HCT116 (cell line): Measurements from ENCODE around the gene HYAL1. TPM values are rescaled to one million over a fixed set of nuclear protein-coding genes. Genes with fewer than 3 reads are reported as not detected.
A peak's percentile ranks its signal among the peaks of the same experiment; 100 is the strongest.
"Not testable (repeated sequence)": the region's sequence is repeated elsewhere in the genome, so short reads cannot be mapped to it uniquely, and the experiment has no call there.

Experiments
- ATAC-seq: fragments of 200-7000 bp; cut with Tn5 transposase; 2 replicates; pipeline ENCODE4 v1.9.1; 2020; ENCODE audit warnings: mild to moderate bottlenecking, moderate library complexity
- BruUV-seq: library from RNA; stranded (reverse); fragments of 400-500 nt; replicated peaks from 2 replicates; lab custom pipeline; 2021; lab: Mats Ljungman, UMichigan
- CTCF ChIA-PET: fragments of 300-600 bp; sonication (Branson Sonifier 250); formaldehyde crosslinking; loops from one replicate; lab custom pipeline; 2021; ENCODE audit warnings: antibody characterized with exemption; lab: Charles Lee
- POLR2A ChIA-PET: fragments of 300-600, 350-600 bp; sonication (Branson Sonifier 250); formaldehyde crosslinking; loops from one replicate; lab custom pipeline; 2021; ENCODE audit warnings: antibody characterized with exemption; lab: Charles Lee
- RAD21 ChIA-PET, 2 experiments: fragments of 300-600 bp; sonication (Branson Sonifier 250); formaldehyde crosslinking; loops; one replicate each; lab custom pipeline; 2023; ENCODE audit warnings: low total read pairs in 2 of 2; ENCODE audit not compliant: uncharacterized antibody in 2 of 2, unreplicated experiment in 2 of 2, low non-redundant PET in 1 of 2; lab: Charles Lee
- DNase-seq: peaks from one replicate; pipeline ENCODE4 v3.0.0-alpha.2; 2010; ENCODE audit warnings: low read depth, low spot score
- H2AFZ ChIP-seq: fragments of 200-600 bp; shearing (Covaris generic), sonication (generic); 2 replicates; pipeline ENCODE4 v1.6.1; 2017; ENCODE audit warnings: low read depth, mixed run types, mixed read lengths, antibody characterized with exemption, low read length; ENCODE audit not compliant: poor library complexity, severe bottlenecking
- H3K27ac ChIP-seq: 2 replicates; pipeline ENCODE4 v1.5.1; 2012; ENCODE audit warnings: low read depth, low read length
- H3K27me3 ChIP-seq: fragments of 200-600 bp; sonication (generic); 2 replicates; pipeline ENCODE4 v1.6.1; 2016; ENCODE audit warnings: mixed run types, low read length, mixed read lengths; ENCODE audit not compliant: insufficient read depth
- H3K36me3 ChIP-seq, 2 experiments: fragments of 200-500 bp in 1 of 2; fragments of 200-600 bp in 1 of 2; sonication (Bioruptor generic) in 1 of 2; sonication (generic) in 1 of 2; 2 replicates each; pipeline versions ENCODE4 v1.5.1 to v1.6.1; 2014 to 2016; ENCODE audit warnings: low read length in 2 of 2, inconsistent platforms in 1 of 2, mixed read lengths in 1 of 2, mixed run types in 1 of 2; ENCODE audit not compliant: insufficient read depth in 2 of 2, control insufficient read depth in 1 of 2
- H3K4me1 ChIP-seq, 2 experiments: fragments of 200-600 bp in 1 of 2; sonication (generic) in 1 of 2; 2 replicates each; pipeline versions ENCODE4 v1.5.1 to v1.6.1; 2012 to 2017; ENCODE audit warnings: low read length in 2 of 2, inconsistent platforms in 1 of 2, mild to moderate bottlenecking in 1 of 2, mixed read lengths in 1 of 2, mixed run types in 1 of 2, moderate library complexity in 1 of 2; ENCODE audit not compliant: insufficient read depth in 2 of 2, control insufficient read depth in 1 of 2
- H3K4me2 ChIP-seq: fragments of 200-600 bp; sonication (generic); 2 replicates; pipeline ENCODE4 v1.6.1; 2017; ENCODE audit warnings: mixed run types, low read length, mixed read lengths
- H3K4me3 ChIP-seq, 2 experiments: fragments of 200-600 bp in 1 of 2; sonication (generic) in 1 of 2; replicated peaks in 1 of 2; 2 replicates each; pipeline ENCODE4 v1.5.1; 2011 to 2016; ENCODE audit warnings: low read length in 2 of 2, control low read depth in 1 of 2, low read depth in 1 of 2, mild to moderate bottlenecking in 1 of 2, mixed read lengths in 1 of 2, mixed run types in 1 of 2
- H3K79me2 ChIP-seq: fragments of 200-600 bp; sonication (generic); 2 replicates; pipeline ENCODE4 v1.6.1; 2017; ENCODE audit warnings: mild to moderate bottlenecking, mixed run types, low read length, moderate library complexity, mixed read lengths; ENCODE audit not compliant: insufficient read depth
- H3K9ac ChIP-seq: fragments of 200-600 bp; sonication (generic); 2 replicates; pipeline ENCODE4 v1.6.1; 2016; ENCODE audit warnings: low read length, mixed read lengths
- H3K9me2 ChIP-seq: fragments of 200-600 bp; sonication (generic), shearing (Covaris generic); 2 replicates; pipeline ENCODE4 v1.6.1; 2017; ENCODE audit warnings: mixed run types, mild to moderate bottlenecking, moderate library complexity; ENCODE audit not compliant: insufficient read depth
- H3K9me3 ChIP-seq, 2 experiments: fragments of 200-500 bp in 1 of 2; fragments of 200-600 bp in 1 of 2; sonication (Bioruptor generic) in 1 of 2; sonication (generic) in 1 of 2; 2 replicates each; pipeline ENCODE4 v1.6.1; 2014 to 2017; ENCODE audit warnings: low read length in 2 of 2, mixed read lengths in 2 of 2, inconsistent platforms in 1 of 2, low read depth in 1 of 2, mild to moderate bottlenecking in 1 of 2, mixed run types in 1 of 2, moderate library complexity in 1 of 2; ENCODE audit not compliant: control insufficient read depth in 1 of 2, insufficient read depth in 1 of 2
- H4K20me1 ChIP-seq: fragments of 200-600 bp; sonication (generic), shearing (Covaris generic); 2 replicates; pipeline ENCODE4 v1.6.1; 2017; ENCODE audit warnings: mixed run types, mild to moderate bottlenecking, moderate library complexity; ENCODE audit not compliant: insufficient read depth
- CBX3 ChIP-seq: IDR thresholded peaks from 2 replicates; pipeline ENCODE4 v1.6.1; 2012; ENCODE audit warnings: low read depth
- ELF1 ChIP-seq: IDR thresholded peaks from 2 replicates; pipeline ENCODE4 v1.6.1; 2012; ENCODE audit warnings: low read depth, borderline replicate concordance
- EZH2 ChIP-seq: fragments of 200-600 bp; sonication (generic); IDR thresholded peaks from 2 replicates; pipeline ENCODE4 v1.6.1; 2017; ENCODE audit warnings: antibody characterized with exemption, mixed run types
- FOSL1 ChIP-seq: IDR thresholded peaks from 2 replicates; pipeline ENCODE4 v1.6.1; 2012; ENCODE audit warnings: low read depth
- JUND ChIP-seq: IDR thresholded peaks from 2 replicates; pipeline ENCODE4 v1.6.1; 2012
- POLR2AphosphoS5 ChIP-seq: IDR thresholded peaks from 2 replicates; pipeline ENCODE4 v1.6.1; 2011; ENCODE audit warnings: mild to moderate bottlenecking, low read depth, low read length, moderate library complexity
- REST ChIP-seq: IDR thresholded peaks from 2 replicates; pipeline ENCODE4 v1.6.1; 2012; ENCODE audit warnings: low read depth
- SIN3A ChIP-seq: IDR thresholded peaks from 2 replicates; pipeline ENCODE4 v1.6.1; 2012; ENCODE audit warnings: low read depth
- ZFX ChIP-seq: fragments of 450-650 bp; IDR thresholded peaks from 2 replicates; pipeline ENCODE4 v1.6.1; 2017
- intact Hi-C: fragments of 100-400 bp; cut with micrococcal nuclease; formaldehyde crosslinking; loops from 2 replicates; pipeline ENCODE4 v1.10.0; 2022
- total RNA-seq: library from RNA; stranded (reverse); gene quantifications from one replicate; pipeline ENCODE4 v1.2.1, GENCODE V29; 2021; ENCODE audit not compliant: unreplicated experiment
- TF ChIP-seq, protein P1 (sequence below): IDR thresholded peaks from 2 replicates; pipeline ENCODE4 v1.6.1; 2012
- TF ChIP-seq, protein P2 (sequence below), 3 experiments: fragments of 200-600 bp in 1 of 3; sonication (generic) in 1 of 3; IDR thresholded peaks in 2 of 3; conservative IDR thresholded peaks in 1 of 3; 2 replicates each; pipeline ENCODE4 v1.5.1; 2012 to 2017; ENCODE audit warnings: low read depth in 2 of 3, low read length in 2 of 3, antibody characterized with exemption in 1 of 3, borderline replicate concordance in 1 of 3, control low read depth in 1 of 3, mild to moderate bottlenecking in 1 of 3, mixed read lengths in 1 of 3, mixed run types in 1 of 3, moderate library complexity in 1 of 3; ENCODE audit not compliant: insufficient read depth in 1 of 3

The HYAL1 gene
- total RNA-seq, 1 experiment from 2014 or later: 6.1 TPM

GRCh38 chr3:50262778-50263177, 40.6 kb downstream of the HYAL1 start:
- ChIA-PET POLR2A (interaction anchor here (2.5 kb wide), 1 partner anchor 27 kb away, joined by 9 read pairs; the partner anchor contains the start of gene GNAI2), RAD21 (no interaction called here), CTCF (interaction anchor here (0.9 to 2.9 kb wide), 5 partner anchors 16 to 85 kb away, joined by 3 to 23 read pairs (median 8); no protein-coding TSS in a partner anchor)
- Histone ChIP-seq H3K4me1 (peaks cover 56 to 85% of the 10 kb centered on the region in 2 experiments), H3K4me3 (no peak overlapping the region), H3K36me3 (peaks cover 0 to 6% of the 10 kb centered on the region in 2 experiments; a peak in 2 of 4 replicates), H3K9me3 (no peaks in the 10 kb centered on the region), H3K27ac (no peak overlapping the region; the same call in 1 of the 2 replicates), H2AFZ (no peak overlapping the region), H3K79me2 (no peaks in the 10 kb centered on the region), H3K4me2 (0 out of 2 replicates have a peak overlapping the region, but pooled peaks have one; percentile 80), H3K9ac (no peak overlapping the region), H3K27me3 (no peaks in the 10 kb centered on the region), H3K9me2 (no peaks in the 10 kb centered on the region), H4K20me1 (no peaks in the 10 kb centered on the region)
- no peak for DNase-seq
- no peak for ATAC-seq
- TF ChIP-seq ZFX (no peak), JUND (no peak), SIN3A (no peak), CBX3 (no peak), REST (no peak), POLR2AphosphoS5 (no peak), EZH2 (no peak), ELF1 (no peak), FOSL1 (no peak)
- TF ChIP-seq, protein P1, sequence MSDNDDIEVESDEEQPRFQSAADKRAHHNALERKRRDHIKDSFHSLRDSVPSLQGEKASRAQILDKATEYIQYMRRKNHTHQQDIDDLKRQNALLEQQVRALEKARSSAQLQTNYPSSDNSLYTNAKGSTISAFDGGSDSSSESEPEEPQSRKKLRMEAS: no peak
- TF ChIP-seq, protein P2, sequence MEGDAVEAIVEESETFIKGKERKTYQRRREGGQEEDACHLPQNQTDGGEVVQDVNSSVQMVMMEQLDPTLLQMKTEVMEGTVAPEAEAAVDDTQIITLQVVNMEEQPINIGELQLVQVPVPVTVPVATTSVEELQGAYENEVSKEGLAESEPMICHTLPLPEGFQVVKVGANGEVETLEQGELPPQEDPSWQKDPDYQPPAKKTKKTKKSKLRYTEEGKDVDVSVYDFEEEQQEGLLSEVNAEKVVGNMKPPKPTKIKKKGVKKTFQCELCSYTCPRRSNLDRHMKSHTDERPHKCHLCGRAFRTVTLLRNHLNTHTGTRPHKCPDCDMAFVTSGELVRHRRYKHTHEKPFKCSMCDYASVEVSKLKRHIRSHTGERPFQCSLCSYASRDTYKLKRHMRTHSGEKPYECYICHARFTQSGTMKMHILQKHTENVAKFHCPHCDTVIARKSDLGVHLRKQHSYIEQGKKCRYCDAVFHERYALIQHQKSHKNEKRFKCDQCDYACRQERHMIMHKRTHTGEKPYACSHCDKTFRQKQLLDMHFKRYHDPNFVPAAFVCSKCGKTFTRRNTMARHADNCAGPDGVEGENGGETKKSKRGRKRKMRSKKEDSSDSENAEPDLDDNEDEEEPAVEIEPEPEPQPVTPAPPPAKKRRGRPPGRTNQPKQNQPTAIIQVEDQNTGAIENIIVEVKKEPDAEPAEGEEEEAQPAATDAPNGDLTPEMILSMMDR (IDR thresholded peaks at IDR 0.05 in 2 of 3, conservative IDR thresholded peaks at IDR 0.05 in 1 of 3; ENCODE audit: borderline replicate concordance in 1 of 3, insufficient read depth in 1 of 3, low read depth in 2 of 3, low read length in 2 of 3): no peak
- intact Hi-C loops: no loop called here
- BruUV-seq: no TSS peak

GRCh38 chr3:50262200-50262599, 41.2 kb downstream of the HYAL1 start:
- H3K79me2 ChIP-seq, H3K4me3 ChIP-seq, H2AFZ ChIP-seq, H3K9me3 ChIP-seq, DNase-seq, H4K20me1 ChIP-seq, RAD21 ChIA-PET, ATAC-seq, H3K27ac ChIP-seq, H3K4me2 ChIP-seq, intact Hi-C loops, H3K27me3 ChIP-seq, H3K9ac ChIP-seq, H3K9me2 ChIP-seq, POLR2A ChIA-PET, BruUV-seq: not testable (repeated sequence)
- Histone ChIP-seq H3K4me1 (peaks cover 53 to 79% of the 10 kb centered on the region in 2 experiments), H3K36me3 (peaks cover 3 to 11% of the 10 kb centered on the region in 2 experiments; a peak in 3 of 4 replicates)
- CTCF ChIA-PET: interaction anchor here (1.6 kb wide), 1 partner anchor 16 kb away, joined by 5 read pairs; no protein-coding TSS in a partner anchor
